ENCODE data around the gene HERC2.

GRCh38 chr15:28103831-28104230 lies 218.1 kb downstream of the HERC2 start:
- TF ChIP-seq SIN3A (IDR thresholded peaks at IDR 0.05; ENCODE audit: borderline replicate concordance, insufficient read depth, low read length) (no peak), REST (IDR thresholded peaks at IDR 0.05; ENCODE audit: insufficient read depth in 1 of 2, low read depth in 2 of 2, low read length in 2 of 2) (no peak), POLR2AphosphoS5 (IDR thresholded peaks at IDR 0.05; ENCODE audit: low read depth, low read length) (no peak), TAF1 (IDR thresholded peaks at IDR 0.05; ENCODE audit: borderline replicate concordance, insufficient read depth, low read length) (no peak), FOXP2 (optimal IDR thresholded peaks at IDR 0.05; ENCODE audit: borderline replicate concordance, extremely low read depth, extremely low read length, insufficient read depth) (no peak)

Data from PFSK-1 (cell line).